Effector memory CD4-positive, alpha-beta T cell (primary cell): Measurements from ENCODE around the gene MAP3K4.

Source experiments
- DNase-seq, 3 donors: peaks; one replicate each; pipeline ENCODE4 v3.0.0-alpha.2; 2020
- H3K27ac ChIP-seq: 2 replicates; pipeline ENCODE4 v1.7.0; 2013; ENCODE audit warnings: mild to moderate bottlenecking, low read length, moderate library complexity; ENCODE audit not compliant: insufficient read depth, poor library complexity, severe bottlenecking
- H3K27me3 ChIP-seq: replicated peaks from 2 replicates; pipeline ENCODE4 v1.7.0; 2013; ENCODE audit warnings: mild to moderate bottlenecking, low read length; ENCODE audit not compliant: insufficient read depth, control insufficient read depth, poor library complexity, severe bottlenecking
- H3K36me3 ChIP-seq: 2 replicates; pipeline ENCODE4 v1.7.0; 2013; ENCODE audit warnings: mild to moderate bottlenecking, low read length, moderate library complexity; ENCODE audit not compliant: control insufficient read depth, insufficient read depth
- H3K4me1 ChIP-seq: 2 replicates; pipeline ENCODE4 v1.7.0; 2013; ENCODE audit warnings: low read length, mild to moderate bottlenecking; ENCODE audit not compliant: control insufficient read depth, insufficient read depth, poor library complexity, severe bottlenecking
- H3K4me3 ChIP-seq: 2 replicates; pipeline ENCODE4 v1.7.0; 2013; ENCODE audit warnings: low read length, low read depth, mild to moderate bottlenecking; ENCODE audit not compliant: insufficient read depth, poor library complexity, severe bottlenecking
- H3K9me3 ChIP-seq: 2 replicates; pipeline ENCODE4 v1.7.0; 2013; ENCODE audit warnings: mild to moderate bottlenecking, low read length, moderate library complexity; ENCODE audit not compliant: control insufficient read depth

MAP3K4 gene

GRCh38 chr6:160956300-160957035 is 35.1 kb upstream of the MAP3K4 start:
- no peaks in the 10 kb centered on the region for H3K4me1 ChIP-seq
- no peaks in the 10 kb centered on the region for H3K27me3 ChIP-seq
- no peaks in the 10 kb centered on the region for H3K36me3 ChIP-seq
- H3K4me3 ChIP-seq = no peak overlapping the region
- no peak overlapping the region for H3K27ac ChIP-seq
- H3K9me3 ChIP-seq = no peaks in the 10 kb centered on the region
- no peak for DNase-seq

DNA sequence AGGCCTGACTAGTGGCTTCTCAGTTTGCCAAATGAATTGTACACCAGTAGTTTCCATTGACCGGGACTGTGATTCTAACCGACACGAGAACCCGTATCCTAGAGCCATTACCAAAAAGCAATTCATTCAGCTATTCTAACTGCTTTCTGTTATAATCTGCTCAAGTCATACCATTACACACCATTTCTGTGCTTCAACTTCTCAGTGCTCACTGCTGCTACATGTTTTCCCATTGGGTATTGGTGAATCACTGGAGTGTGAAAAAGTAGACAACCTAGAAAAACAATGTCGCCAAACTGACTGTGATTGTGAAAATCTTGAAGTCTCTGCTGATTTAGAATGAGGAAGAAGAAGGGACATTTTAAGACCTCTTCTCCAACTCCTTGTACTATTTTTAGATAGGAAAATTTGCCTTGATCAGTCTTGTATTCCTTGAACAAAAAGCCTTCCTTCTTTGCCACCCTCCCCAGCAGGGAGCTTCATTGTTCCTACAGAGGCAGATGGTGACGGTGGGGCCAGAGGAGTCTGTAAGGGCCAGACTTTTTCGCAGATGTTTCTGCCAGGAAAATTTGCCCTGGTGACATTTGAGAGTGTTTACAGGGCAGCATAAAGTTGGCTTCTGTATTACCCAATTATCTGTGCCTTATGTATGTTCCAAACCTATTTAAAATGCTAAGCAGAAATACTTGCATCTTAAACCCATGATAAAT is 31.7 kb upstream of the MAP3K4 start:
- Histone ChIP-seq H3K27me3 (no peaks in the 10 kb centered on the region), H3K36me3 (no peaks in the 10 kb centered on the region), H3K27ac (no peak overlapping the region), H3K4me1 (no peaks in the 10 kb centered on the region), H3K9me3 (no peaks in the 10 kb centered on the region), H3K4me3 (no peak overlapping the region)
- DNase-seq = no peak

DNA sequence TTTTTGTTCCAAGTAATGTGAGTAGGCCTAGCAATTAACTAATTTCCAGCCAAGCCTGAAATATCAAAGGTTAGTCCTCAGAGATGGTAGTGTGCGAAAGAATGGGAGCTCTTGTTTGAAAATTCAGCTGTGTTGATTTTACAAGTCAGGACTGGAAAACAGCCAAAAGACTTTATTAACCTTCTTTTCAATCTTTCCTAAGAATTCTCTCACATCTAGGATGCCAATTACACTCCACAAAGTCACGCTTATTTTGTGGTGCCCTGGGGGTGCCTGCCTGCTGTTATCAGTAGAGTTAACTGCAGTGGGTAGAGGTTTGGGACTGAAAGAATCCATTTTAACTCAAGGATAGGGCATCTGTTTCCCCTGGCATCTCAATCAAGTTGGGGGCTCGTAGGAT is 30.7 kb upstream of the MAP3K4 start:
- Histone ChIP-seq H3K36me3 (no peaks in the 10 kb centered on the region), H3K4me1 (no peaks in the 10 kb centered on the region), H3K9me3 (no peaks in the 10 kb centered on the region), H3K27ac (no peak overlapping the region), H3K27me3 (no peaks in the 10 kb centered on the region), H3K4me3 (no peak overlapping the region)
- DNase-seq = no peak

DNA sequence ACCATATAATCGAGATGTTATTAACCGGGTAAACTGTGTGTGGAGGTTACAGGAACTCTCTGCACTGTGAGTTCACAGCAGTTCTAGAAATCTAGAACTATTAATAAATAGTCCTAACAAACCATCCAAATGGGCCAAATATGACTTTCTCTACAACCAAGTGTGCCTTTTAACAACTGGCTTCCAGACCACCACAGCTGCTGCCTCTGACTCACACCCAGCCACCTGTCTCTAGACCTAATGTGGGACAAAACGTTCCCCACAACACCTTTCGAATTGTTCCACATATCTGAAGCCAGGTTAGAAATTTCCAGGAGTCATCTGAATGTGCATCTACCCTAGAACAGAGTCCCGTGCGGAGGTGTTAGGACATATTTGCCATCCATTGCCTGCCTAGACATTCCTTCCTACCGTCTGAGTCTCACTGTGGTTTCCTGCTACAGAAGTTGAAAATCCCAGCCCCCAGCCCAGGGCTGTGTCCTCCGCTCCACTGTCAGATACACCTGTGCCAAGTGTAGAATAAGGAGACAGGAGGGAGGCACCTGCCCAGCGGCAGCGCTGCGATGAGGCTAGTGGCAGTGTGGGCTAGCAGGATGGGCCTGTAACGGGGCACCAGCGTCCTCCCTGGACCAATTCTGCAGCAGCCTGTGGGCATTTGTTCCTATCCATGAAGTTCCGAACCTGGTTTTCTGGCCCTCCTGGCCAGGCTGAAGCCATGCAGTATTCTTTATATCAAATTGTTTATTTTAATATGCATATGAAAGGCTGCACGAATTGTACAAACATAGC is 28.5 kb upstream of the MAP3K4 start:
- H3K9me3 ChIP-seq = no peaks in the 10 kb centered on the region
- DNase-seq = no peak
- no peaks in the 10 kb centered on the region for H3K4me1 ChIP-seq
- H3K27me3 ChIP-seq = no peaks in the 10 kb centered on the region
- no peak overlapping the region for H3K27ac ChIP-seq
- H3K36me3 ChIP-seq = no peaks in the 10 kb centered on the region
- no peak overlapping the region for H3K4me3 ChIP-seq

DNA sequence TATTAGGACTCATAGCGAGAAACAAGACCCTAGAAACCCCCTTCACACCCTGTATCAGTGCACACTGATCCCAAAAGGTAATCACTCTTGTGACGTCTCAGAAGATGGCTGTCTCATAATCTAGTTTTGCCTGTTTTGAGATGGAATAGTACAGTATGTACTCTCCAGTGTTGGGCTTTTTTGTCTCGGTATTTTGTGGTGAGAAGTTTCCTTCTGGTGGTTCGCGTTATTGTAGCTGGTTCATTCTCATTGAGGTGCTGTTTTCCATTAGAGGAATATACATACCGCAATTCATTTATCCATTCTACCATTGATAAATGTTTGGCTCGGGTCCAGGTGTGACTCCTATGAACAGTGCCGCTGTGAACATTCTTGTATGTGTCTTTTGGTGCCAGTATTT is 27.9 kb upstream of the MAP3K4 start:
- no peaks in the 10 kb centered on the region for H3K4me1 ChIP-seq
- H3K27ac ChIP-seq = no peak overlapping the region
- H3K36me3 ChIP-seq = no peaks in the 10 kb centered on the region
- no peak overlapping the region for H3K4me3 ChIP-seq
- DNase-seq = no peak
- no peaks in the 10 kb centered on the region for H3K9me3 ChIP-seq
- no peaks in the 10 kb centered on the region for H3K27me3 ChIP-seq

DNA sequence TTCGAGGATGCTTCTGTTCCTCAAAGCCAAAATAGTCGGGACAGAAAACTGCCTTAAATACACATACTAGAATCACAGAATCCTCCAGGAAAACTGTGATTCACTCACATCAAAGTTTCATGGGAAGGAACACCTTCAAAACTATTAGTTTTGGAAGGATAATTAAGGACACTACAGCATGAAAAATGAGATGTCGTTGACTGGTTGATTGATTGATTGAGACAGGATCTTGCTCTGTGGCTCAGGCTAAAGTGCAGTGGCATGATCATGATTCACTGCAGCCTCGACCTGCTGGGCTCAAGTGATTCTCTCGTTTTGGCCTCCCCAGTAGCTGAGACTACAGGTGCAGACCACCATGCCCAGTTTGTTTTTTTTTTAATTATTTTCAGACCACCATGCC is 25.7 kb upstream of the MAP3K4 start:
- no peak for DNase-seq
- H3K4me3 ChIP-seq = no peak overlapping the region

GRCh38 chr6:160966493-160967229 is 24.9 kb upstream of the MAP3K4 start:
- Histone ChIP-seq H3K9me3 (no peaks in the 10 kb centered on the region), H3K36me3 (no peaks in the 10 kb centered on the region), H3K27me3 (no peaks in the 10 kb centered on the region), H3K27ac (no peak overlapping the region), H3K4me3 (no peak overlapping the region), H3K4me1 (no peaks in the 10 kb centered on the region)
- no peak for DNase-seq

More for the DNA sequence above, 25.7 kb upstream of the MAP3K4 start:
- H3K27ac ChIP-seq = no peak overlapping the region
- H3K27me3 ChIP-seq = no peaks in the 10 kb centered on the region
- no peaks in the 10 kb centered on the region for H3K4me1 ChIP-seq
- H3K36me3 ChIP-seq = no peaks in the 10 kb centered on the region
- no peaks in the 10 kb centered on the region for H3K9me3 ChIP-seq

DNA sequence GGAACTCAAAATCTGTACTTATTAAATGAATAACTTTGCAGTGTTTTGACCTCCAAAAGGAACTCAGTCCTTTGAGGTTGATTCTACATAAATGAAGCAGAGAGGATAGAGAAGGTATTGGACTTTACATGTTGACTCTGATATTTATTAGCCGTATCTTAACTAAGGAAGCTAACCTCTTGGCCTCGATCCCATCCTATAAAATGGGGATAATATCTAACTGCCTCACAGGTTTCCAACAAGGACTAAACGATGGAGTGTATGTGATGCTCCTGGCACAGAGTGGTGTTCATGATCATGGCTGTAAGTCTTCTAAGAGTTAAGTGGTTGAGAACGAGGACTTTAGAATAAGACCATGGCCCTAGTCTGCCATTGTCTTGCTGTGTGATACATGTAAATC is 24.2 kb upstream of the MAP3K4 start:
- no peaks in the 10 kb centered on the region for H3K27me3 ChIP-seq
- H3K27ac ChIP-seq = no peak overlapping the region
- H3K4me3 ChIP-seq = no peak overlapping the region
- no peak for DNase-seq
- no peaks in the 10 kb centered on the region for H3K4me1 ChIP-seq
- no peaks in the 10 kb centered on the region for H3K36me3 ChIP-seq
- no peaks in the 10 kb centered on the region for H3K9me3 ChIP-seq

DNA sequence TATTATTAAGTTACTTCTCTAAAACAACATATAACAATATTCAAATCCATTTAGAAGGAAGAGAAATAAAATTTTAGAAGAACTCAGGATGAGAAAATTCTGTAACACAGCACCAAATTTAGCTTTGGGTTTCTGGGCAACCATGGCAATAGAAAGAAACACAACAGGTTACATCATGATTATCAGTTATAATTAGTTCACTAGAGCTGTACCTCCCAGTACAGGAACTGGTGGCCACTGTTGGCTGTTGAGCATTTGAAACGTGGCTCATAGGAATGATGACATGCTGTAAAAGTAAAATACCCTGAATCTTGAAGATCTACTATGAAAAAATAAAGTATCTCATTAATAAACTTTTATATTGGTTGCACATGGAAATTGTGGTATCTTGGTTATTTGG is 23.7 kb upstream of the MAP3K4 start:
- DNase-seq = no peak
- H3K4me1 ChIP-seq = no peaks in the 10 kb centered on the region
- H3K36me3 ChIP-seq = no peaks in the 10 kb centered on the region
- no peak overlapping the region for H3K4me3 ChIP-seq
- H3K9me3 ChIP-seq = no peaks in the 10 kb centered on the region
- H3K27me3 ChIP-seq = no peaks in the 10 kb centered on the region
- H3K27ac ChIP-seq = no peak overlapping the region
